DOHH2 (cell line): ENCODE data around the gene APLP2.

Source experiments
- CTCF ChIP-seq: fragments of 200-600 bp; sonication (generic); IDR thresholded peaks from one replicate; pipeline ENCODE4 v1.5.1; 2014; ENCODE audit warnings: antibody characterized with exemption, mild to moderate bottlenecking, low read depth, low read length; ENCODE audit not compliant: poor library complexity, severe bottlenecking
- EZH2phosphoT487 ChIP-seq: fragments of 200-600 bp; sonication (generic); IDR thresholded peaks from 2 replicates; pipeline ENCODE4 v1.6.1; 2017; ENCODE audit warnings: borderline replicate concordance, mild to moderate bottlenecking, antibody characterized with exemption, low read length, moderate library complexity, mixed read lengths

DNA sequence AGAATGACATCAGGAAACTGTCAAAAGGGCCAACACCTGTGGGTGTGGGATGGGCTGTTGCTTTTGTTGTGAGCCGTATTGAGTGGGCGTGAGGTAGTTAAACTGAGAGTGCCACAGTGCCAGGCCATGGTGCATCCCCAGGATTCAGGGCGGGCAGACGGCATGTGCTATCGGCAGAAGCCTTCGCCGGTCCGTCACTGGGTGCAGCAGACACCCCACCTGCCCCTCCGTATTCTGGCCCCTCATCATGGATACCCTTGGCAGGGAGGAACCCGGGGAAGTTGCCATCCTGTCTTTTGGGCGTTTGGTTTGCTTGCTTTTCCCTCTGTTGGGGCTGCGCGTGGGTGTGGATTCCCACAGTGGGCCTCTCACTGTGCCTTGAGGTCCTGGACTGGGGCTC is 117.4 kb downstream of the APLP2 start:
- TF ChIP-seq CTCF (no peak), EZH2phosphoT487 (no peak)
